Calu3 (cell line): ENCODE data around the gene EDDM13. TPM values are rescaled to one million over a fixed set of nuclear protein-coding genes. Genes with fewer than 3 reads are reported as not detected.
"Not testable (repeated sequence)": the region's sequence is repeated elsewhere in the genome, so short reads cannot be mapped to it uniquely, and the experiment has no call there.

Experiments used
- BruUV-seq: library from RNA; stranded (reverse); fragments of 400-500 nt; replicated peaks from 2 replicates; lab custom pipeline; 2021; lab: Mats Ljungman, UMichigan
- CTCF ChIA-PET: fragments of 300-600 bp; sonication (Branson Sonifier 250); formaldehyde crosslinking; loops from one replicate; lab custom pipeline; 2022; ENCODE audit warnings: antibody characterized with exemption; lab: Charles Lee
- DNase-seq: peaks from one replicate; pipeline ENCODE4 v3.0.0; 2022
- H3K27ac Mint-ChIP-seq: one replicate; pipeline ENCODE4 v1.8.0; 2022; ENCODE audit warnings: mixed read lengths; ENCODE audit not compliant: unreplicated experiment
- H3K27me3 Mint-ChIP-seq: one replicate; pipeline ENCODE4 v1.8.0; 2022; ENCODE audit warnings: mixed read lengths; ENCODE audit not compliant: unreplicated experiment
- H3K36me3 Mint-ChIP-seq: one replicate; pipeline ENCODE4 v1.8.0; 2022; ENCODE audit warnings: mild to moderate bottlenecking, moderate library complexity, mixed read lengths; ENCODE audit not compliant: insufficient read depth, unreplicated experiment
- H3K4me1 Mint-ChIP-seq: one replicate; pipeline ENCODE4 v1.8.0; 2022; ENCODE audit warnings: mild to moderate bottlenecking, low read depth, mixed read lengths; ENCODE audit not compliant: unreplicated experiment
- H3K4me3 Mint-ChIP-seq: one replicate; pipeline ENCODE4 v1.8.0; 2022; ENCODE audit warnings: mild to moderate bottlenecking, low read depth, moderate library complexity, mixed read lengths; ENCODE audit not compliant: unreplicated experiment
- H3K9me3 Mint-ChIP-seq: one replicate; pipeline ENCODE4 v1.8.0; 2022; ENCODE audit warnings: low read depth, mixed read lengths; ENCODE audit not compliant: unreplicated experiment
- intact Hi-C: fragments of 100-400 bp; cut with micrococcal nuclease; formaldehyde crosslinking; loops from one replicate; pipeline ENCODE4 v1.10.0; 2022; ENCODE audit not compliant: unreplicated experiment
- total RNA-seq: library from RNA; stranded (reverse); gene quantifications from 2 replicates; pipeline ENCODE4 v1.2.3, GENCODE V29; 2022
- TF ChIP-seq, protein P1 (sequence below): fragments of 200-600 bp; IDR thresholded peaks from one replicate; pipeline ENCODE4 v1.8.0; 2022; ENCODE audit warnings: antibody characterized with exemption; ENCODE audit not compliant: unreplicated experiment

EDDM13 gene
- total RNA-seq, 1 experiment from 2014 or later: not detected

DNA sequence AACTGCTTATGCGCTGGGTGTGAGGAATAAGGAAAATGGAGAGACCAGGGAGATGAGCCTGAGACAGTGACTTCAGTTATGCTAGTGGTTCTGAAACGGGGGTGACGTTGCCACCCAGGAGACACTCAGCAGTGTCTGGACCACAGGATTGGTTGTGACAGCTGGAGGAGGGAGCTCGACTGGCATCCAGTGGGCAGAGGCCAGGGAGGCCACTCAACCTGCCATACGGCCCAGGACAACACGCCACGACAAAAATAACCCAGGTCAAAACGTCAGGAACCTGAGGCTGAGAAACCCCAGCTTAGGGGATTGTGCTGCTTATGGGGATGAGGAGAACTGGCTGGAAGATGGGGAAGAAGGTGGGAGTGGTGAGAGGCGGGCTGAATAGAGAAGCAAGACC lies 31.7 kb downstream of the EDDM13 start:
- TF ChIP-seq, protein P1, sequence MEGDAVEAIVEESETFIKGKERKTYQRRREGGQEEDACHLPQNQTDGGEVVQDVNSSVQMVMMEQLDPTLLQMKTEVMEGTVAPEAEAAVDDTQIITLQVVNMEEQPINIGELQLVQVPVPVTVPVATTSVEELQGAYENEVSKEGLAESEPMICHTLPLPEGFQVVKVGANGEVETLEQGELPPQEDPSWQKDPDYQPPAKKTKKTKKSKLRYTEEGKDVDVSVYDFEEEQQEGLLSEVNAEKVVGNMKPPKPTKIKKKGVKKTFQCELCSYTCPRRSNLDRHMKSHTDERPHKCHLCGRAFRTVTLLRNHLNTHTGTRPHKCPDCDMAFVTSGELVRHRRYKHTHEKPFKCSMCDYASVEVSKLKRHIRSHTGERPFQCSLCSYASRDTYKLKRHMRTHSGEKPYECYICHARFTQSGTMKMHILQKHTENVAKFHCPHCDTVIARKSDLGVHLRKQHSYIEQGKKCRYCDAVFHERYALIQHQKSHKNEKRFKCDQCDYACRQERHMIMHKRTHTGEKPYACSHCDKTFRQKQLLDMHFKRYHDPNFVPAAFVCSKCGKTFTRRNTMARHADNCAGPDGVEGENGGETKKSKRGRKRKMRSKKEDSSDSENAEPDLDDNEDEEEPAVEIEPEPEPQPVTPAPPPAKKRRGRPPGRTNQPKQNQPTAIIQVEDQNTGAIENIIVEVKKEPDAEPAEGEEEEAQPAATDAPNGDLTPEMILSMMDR: no peak
- BruUV-seq: no TSS peak
- Mint-ChIP-seq H3K27ac (no peak overlapping the region), H3K9me3 (no peaks in the 10 kb centered on the region), H3K4me1 (no peaks in the 10 kb centered on the region), H3K36me3 (no peaks in the 10 kb centered on the region), H3K27me3 (no peaks in the 10 kb centered on the region), H3K4me3 (no peak overlapping the region)
- DNase-seq: no peak
- CTCF ChIA-PET: no interaction called here
- intact Hi-C loops: no loop called here

DNA sequence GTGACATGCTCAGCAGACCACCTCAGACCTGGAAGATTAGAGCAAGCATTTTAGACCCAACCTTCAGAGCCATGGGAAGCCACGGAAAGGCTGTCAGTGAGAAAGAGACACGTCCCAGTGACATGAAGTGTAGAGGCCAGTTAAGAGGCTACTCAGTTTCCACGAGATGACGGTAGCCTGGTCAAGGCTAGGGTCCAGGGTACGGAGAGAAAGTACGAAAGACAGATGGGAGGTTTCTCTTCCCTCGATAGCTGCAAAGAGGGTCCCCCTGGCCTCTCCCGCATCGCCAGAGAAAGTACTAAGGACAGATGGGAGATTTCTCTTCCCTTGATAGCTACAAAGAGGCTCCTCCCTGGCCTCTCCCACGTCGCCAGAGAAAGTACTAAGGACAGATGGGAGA lies 33.5 kb downstream of the EDDM13 start:
- DNase-seq: no peak

DNA sequence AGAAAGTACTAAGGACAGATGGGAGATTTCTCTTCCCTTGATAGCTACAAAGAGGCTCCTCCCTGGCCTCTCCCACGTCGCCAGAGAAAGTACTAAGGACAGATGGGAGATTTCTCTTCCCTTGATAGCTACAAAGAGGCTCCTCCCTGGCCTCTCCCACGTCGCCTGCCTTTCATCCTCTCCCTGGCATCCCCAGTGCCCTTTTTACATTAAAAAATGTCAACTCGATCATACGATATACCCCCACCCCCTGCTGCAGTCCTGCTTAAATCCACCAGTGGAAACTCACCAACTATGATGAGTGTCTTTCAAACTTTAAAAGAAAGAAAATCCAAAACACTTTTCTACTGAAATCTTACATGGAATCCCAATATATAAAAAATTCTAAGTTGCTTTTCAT lies 34.5 kb downstream of the EDDM13 start:
- H3K27ac Mint-ChIP-seq, CTCF ChIA-PET, intact Hi-C loops, H3K27me3 Mint-ChIP-seq, H3K4me3 Mint-ChIP-seq, DNase-seq, BruUV-seq, H3K36me3 Mint-ChIP-seq, H3K9me3 Mint-ChIP-seq, H3K4me1 Mint-ChIP-seq: not testable (repeated sequence)

More for the DNA sequence above, 33.5 kb downstream of the EDDM13 start:
- CTCF ChIA-PET: no interaction called here
- TF ChIP-seq, protein P1: no peak
- no peaks in the 10 kb centered on the region for H3K9me3 Mint-ChIP-seq
- peaks cover 4% of the 10 kb centered on the region for H3K36me3 Mint-ChIP-seq
- BruUV-seq: no TSS peak
- no peaks in the 10 kb centered on the region for H3K27me3 Mint-ChIP-seq
- intact Hi-C loops: no loop called here
- H3K4me3 Mint-ChIP-seq: no peak overlapping the region
- H3K27ac Mint-ChIP-seq: no peak overlapping the region
- no peaks in the 10 kb centered on the region for H3K4me1 Mint-ChIP-seq

DNA sequence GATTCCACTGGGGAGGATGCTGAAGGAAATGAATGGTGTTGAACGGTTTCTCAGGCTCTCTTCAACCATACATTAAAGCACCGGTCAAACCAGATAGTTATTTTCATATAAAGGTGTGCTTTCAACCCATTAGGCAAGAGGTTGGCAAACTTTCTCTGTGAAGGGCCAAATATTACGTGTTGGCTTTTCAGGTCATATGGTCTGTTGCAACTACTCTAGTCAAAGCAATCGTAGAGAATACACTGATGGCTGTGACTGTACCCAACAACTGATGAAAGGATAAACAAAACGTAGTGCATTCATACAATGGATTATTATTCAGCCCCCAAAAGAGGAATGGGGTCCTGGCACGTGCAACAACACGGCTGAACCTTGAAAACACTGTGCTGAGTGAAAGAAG lies 36.2 kb downstream of the EDDM13 start:
- Mint-ChIP-seq H3K9me3 (no peaks in the 10 kb centered on the region), H3K4me1 (peaks cover 11% of the 10 kb centered on the region), H3K36me3 (peaks cover 21% of the 10 kb centered on the region), H3K4me3 (no peak overlapping the region), H3K27ac (no peak overlapping the region), H3K27me3 (no peaks in the 10 kb centered on the region)
- CTCF ChIA-PET: no interaction called here
- DNase-seq: no peak
- TF ChIP-seq, protein P1: no peak
- intact Hi-C loops: no loop called here
- no TSS peak for BruUV-seq

DNA sequence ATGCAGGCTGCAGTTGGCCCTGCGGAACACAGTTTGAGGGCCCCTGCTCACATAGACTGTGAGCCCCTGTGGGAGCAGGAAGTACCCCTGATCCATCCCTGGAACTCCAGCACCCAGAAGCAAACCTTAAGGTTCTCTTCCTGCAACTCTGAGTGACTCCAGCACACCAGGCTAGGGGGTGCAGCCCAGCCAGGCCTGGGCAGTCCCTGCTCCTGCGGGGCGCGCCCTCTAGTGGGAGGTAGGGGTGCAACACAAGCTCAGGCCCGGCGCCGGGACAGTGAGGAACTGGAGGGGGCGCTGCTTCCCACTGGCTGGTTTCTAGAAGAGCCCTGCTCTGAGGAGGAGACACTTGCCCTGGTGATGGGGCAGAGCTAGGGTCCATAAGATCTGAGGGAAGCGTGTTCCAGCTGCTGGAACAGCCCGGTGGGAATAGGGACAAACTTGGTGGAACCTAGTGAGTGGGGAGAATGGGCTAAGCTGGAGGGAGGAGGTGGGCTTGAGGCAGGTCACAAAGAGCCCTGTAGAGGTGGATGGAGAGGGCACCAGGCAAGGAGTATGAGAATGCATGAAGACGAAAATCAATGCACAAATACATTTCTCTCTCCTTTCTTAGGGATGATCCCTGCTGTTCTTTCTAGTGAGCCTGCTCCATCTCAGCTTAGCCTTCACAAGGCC lies 37.1 kb downstream of the EDDM13 start:
- DNase-seq: peak; percentile 73
- H3K36me3 Mint-ChIP-seq: peaks cover 29% of the 10 kb centered on the region
- CTCF ChIA-PET: interaction anchor here (0.5 to 1.7 kb wide), 8 partner anchors 24 to 1304 kb away, joined by 3 to 12 read pairs (median 3); no protein-coding TSS in a partner anchor
- H3K27me3 Mint-ChIP-seq: no peaks in the 10 kb centered on the region
- peaks cover 14% of the 10 kb centered on the region for H3K4me1 Mint-ChIP-seq
- no peak overlapping the region for H3K27ac Mint-ChIP-seq
- intact Hi-C loops: loop anchor here (5.0 kb wide), 1 partner anchor 57 kb away; no protein-coding TSS in a partner anchor
- H3K9me3 Mint-ChIP-seq: no peaks in the 10 kb centered on the region
- TF ChIP-seq, protein P1: peak; percentile 87
- H3K4me3 Mint-ChIP-seq: no peak overlapping the region
- BruUV-seq: no TSS peak
